OCI-M1 (cell line): Measurements from ENCODE around the gene DCC.

Experiments
- DNase-seq: peaks from one replicate; lab custom pipeline; 2025; lab: John Stamatoyannopoulos, UW

The DCC gene

GRCh38 chr18:52700816-52701215 is 360.8 kb downstream of the DCC start:
- no peak for DNase-seq

DNA sequence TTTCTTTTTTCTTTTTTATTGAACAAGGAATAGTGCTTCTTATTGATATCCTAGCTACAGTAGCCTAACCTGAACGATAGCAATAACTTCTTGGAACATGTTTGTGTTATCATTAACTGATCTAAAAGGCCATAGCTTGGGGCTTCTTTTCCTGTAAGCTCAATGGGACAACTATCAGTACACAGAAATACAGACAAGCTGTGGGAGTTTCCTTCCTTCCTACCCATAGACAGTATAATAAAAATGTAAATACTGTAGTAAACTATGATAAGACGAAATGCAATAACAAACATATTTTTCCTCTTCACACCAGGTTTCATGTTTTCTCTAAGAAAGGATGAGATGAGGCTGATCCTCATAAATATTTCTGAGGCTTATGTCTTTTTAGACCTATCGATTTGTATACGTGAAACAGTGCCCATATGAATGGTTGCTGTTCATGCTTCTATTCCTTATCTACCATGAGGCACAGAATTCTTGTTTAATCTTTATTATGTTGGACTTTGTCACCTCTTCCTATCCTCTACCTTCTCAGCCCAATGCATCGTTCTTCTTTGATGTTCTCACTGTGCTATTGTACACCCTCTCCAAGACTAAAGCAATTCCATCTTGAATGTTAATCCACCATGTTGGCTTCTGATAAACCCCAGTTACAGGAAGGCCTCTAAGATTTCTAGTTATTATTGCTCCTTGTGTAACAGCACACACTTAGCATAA is 361.4 kb downstream of the DCC start:
- no peak for DNase-seq

GRCh38 chr18:52715421-52715820 is 375.4 kb downstream of the DCC start:
- DNase-seq, result no peak

GRCh38 chr18:52715991-52716390 is 376.0 kb downstream of the DCC start:
- DNase-seq, result no peak

GRCh38 chr18:52716973-52717372 is 377.0 kb downstream of the DCC start:
- DNase-seq, result peak; percentile 40

DNA sequence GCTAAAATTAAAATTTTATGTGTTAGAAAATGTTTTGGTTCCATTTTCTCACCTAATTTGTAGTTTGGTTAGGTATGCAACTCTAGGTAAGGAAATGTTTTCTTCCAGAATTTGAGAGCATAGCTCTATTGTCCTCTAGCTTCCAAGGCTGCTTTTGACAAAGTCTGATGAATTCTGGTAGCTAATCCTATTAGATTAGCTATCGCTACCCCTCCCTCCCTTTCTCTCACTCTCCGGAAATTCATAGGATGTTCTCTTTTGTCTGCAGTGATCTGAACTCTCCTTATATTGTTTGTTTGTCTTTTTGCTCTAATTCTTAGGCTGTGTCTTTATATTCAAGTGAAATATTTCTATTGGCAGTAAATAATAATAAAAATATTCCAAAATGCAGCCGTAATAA is 382.9 kb downstream of the DCC start:
- DNase-seq, result no peak

DNA sequence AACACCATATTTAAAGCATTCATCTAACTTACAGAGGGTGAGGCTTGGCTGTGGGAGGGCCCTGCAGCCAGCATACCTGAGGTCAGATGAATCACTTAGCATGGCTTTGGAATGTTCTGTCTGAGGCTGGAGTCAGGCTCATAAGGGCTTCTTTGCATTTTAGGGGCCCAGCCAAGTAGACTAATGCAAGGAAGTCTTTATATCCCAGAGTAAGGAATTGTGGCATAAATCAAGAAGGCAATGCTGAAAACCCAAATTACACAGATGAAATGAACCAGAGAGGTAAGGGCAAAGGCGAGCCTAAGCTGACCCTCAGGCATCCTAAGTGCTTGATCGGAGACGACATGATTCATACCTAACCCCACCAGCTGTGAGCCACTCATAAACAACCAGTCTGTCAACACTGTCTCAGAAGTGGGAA is 383.6 kb downstream of the DCC start:
- DNase-seq, result no peak

DNA sequence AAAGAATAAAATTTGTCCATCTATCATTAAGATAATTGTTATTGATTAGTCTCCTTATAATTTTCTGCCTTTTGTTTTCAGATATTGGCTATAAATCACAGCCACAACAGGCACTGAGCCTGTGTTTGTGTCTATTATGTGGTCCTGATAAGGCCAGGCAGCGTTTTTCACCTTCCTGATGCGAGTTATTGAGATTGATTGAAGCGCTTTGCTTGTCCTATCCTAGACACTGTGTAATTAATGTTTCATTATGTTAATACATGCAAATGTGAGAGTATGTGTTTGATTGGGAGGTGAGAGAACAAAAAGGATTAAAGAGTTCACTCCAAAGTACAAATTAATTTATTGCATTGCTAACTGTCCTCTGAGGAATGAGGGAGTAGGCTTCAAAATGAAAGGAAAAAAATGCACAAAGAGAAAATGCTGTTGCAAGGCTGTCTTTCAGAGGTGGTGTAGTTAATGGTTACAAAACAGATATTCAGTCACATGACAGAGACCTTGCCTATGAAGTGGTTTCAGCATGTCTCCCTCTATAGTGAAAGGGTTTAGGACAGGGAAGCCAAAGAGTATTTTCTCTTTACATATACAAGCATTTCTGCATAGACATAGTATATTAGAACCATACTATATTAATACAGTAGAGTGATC is 391.1 kb downstream of the DCC start:
- DNase-seq, result no peak

- DNase-seq, result no peak
Observed at GRCh38 chr18:52738946-52739345, 398.9 kb downstream of the DCC start.

GRCh38 chr18:52746986-52747385 is 407.0 kb downstream of the DCC start:
- DNase-seq, result no peak

- DNase-seq, result no peak
Observed at GRCh38 chr18:52747869-52748268, 407.9 kb downstream of the DCC start.

- no peak for DNase-seq
Observed at GRCh38 chr18:52748343-52748742, 408.3 kb downstream of the DCC start.

GRCh38 chr18:52749542-52749941 is 409.5 kb downstream of the DCC start:
- no peak for DNase-seq

DNA sequence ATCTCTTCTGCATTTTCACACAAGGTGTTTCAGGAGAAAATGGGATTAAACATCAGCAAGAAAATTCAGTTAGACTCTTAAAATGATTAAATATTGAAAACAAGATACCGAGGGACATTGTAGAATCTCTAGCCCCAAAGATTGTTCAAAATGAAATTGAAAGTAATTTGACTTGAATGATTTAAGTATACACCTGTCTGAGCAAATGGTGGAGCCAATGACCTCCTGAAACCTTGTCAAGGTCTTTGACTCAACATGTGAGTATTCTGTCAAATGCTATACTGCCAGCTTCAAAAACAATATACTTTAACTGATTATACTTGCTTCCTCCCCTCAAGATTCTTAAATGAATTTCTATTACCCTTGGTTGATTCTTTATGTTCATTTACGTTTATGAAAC is 411.0 kb downstream of the DCC start:
- DNase-seq, result peak; percentile 12

DNA sequence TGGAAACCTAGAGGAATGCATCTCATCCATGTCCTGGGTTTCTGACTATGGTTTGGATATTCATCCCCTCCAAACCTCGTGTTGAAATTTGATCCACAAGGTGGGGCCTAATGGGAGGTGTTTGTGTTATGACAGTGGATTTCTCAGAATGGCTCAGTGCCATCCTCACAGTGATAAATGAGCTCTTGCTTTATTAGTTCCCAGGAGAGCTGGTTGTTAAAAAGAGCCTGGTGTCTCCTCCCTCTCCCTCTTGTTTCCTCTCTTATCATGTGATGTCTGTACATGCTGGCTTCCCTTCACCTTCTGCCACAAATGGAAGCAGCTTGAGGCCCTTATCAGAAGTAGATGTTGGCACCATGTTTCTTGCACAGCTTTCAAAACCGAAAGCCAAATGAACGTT is 424.3 kb downstream of the DCC start:
- peak; percentile 63 for DNase-seq

- DNase-seq, result no peak
Observed at GRCh38 chr18:52766002-52766545, 426.1 kb downstream of the DCC start.

DNA sequence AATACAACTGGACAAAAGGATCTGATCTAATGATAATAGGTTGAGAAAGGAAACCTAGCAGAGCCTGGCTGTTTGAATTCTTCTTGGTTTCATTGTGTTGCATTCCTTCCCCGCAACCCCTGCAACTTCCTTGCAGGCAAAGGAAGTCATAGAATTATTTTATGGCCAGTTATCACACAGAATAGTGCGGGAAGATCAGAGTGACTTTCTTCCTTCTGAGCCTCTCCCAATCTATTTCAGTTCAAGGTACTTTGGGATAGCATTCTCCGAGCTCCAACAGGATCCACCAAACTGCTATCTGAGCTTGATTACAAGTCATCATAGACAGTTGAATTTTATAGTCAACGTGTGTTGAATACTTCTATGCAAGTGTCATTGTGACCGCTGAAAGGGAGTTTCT is 441.1 kb downstream of the DCC start:
- DNase-seq, result no peak

DNA sequence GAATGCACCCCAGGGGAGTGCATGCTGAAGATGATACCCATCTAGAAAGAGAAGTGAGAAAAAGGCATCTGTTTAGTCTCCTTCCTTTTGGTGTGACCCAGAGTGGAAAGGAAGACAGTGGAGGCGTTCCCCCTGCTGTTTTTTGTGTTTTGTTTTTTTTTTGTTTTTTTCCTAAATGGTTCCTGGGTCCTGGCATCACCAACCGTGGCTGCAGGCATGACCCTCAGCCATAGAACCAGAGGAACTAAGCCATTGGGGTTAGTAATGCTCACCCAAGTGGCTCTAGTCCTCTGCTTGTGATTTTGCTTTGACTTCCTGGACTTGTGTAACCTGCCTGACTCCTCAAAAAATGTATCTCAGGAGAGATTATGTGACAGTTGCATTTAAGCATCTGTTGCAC is 451.3 kb downstream of the DCC start:
- DNase-seq, result no peak

DNA sequence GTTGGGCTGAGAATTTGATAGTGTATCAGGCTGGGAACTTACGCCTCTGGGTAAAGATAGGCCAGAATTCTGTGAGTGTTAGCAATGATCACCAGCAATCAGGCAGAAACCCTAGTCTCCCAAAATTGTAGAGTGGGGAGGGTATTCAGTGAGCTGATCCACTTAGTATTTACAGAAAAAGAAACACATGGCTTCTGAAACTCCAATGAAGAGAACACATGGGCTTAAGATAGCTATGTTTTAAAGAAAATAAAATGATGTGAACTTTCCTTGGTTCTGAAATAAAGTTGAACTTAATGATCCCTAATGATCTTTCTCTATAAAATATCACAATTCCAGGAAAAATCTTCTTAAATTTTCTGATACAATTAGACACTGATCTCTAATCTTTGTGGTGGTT is 472.8 kb downstream of the DCC start:
- no peak for DNase-seq

DNA sequence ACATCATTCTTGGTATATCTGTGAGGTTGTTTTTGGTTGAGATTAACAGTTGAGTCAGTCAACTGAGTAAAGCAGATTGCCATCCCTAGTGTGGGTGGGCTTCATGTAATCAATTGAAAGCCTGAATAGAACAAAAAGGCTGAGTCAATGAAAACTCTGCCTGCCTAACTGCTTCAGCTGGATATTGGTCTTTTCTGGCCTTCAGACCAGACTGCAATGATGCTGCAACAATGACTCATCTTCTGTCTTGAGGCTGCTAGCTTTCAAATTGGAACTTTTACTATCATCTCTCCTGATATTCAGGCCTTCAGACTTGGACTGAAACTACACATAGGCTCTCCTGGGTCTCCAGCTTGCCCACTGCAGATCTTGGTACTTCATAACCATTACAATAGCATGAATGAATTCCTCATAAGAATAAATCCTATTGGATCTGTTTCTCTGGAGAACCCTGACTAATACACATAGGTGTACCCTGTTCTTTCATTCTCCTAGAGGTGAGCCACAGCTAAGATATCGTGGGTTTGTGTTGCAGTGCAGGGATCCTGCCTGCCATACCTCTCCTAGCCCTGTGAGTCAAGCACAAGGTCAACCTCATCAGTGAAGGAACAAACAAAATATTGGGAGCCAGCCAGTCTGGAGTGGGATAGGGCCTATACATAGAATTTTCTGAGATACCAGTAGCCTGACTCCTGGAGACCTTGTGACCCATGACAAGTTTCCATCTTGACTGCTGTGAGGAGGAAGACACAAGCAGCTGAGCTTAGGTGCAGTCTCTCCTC is 473.8 kb downstream of the DCC start:
- DNase-seq, result peak; percentile 3

GRCh38 chr18:52815651-52816050 is 475.7 kb downstream of the DCC start:
- no peak for DNase-seq

DNA sequence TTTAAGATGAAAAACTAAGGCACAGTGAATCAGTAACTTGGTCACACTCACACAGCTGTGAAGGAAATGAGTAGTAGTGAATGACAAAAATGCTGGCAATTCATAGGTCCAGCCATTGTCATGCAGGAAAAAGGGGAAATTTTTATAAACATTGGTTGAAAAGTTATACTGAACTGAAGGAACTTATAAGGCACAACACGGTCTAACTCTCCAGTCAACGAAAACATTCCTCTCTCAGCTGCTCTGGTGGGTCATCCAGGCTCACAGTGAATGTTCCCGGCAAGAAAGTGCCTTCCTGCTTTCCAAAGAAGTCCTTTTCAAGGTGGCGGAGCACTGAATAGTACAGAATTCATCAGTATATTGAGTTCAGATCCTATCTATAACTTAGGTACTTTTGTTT is 476.1 kb downstream of the DCC start:
- DNase-seq, result no peak

DNA sequence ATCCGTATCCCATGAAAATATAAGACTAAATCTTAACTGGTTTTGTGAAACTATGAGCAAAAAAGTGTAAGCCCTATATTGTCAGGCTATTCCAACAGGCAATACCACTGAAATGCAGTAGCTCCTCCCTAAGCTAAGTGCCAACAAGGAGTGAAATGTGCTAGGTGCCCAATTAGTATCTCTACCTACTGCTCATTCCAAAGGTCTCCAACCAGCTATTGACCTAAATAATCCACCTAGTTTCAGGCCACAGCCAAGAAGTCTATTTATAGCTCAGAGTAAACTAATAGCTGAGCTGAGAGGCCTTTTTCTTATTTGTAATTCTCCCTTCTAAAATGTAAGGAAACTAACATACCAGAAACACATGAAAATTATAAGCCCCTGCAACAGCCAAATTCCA is 482.2 kb downstream of the DCC start:
- DNase-seq, result no peak
